Fibroblast of lung (primary cell): ENCODE results near the gene CARS2.

Source experiments
- EZH2 ChIP-seq: IDR thresholded peaks from 2 replicates; pipeline ENCODE4 v1.5.1; 2012; ENCODE audit warnings: low read length, control low read depth, mild to moderate bottlenecking; ENCODE audit errors: missing control alignments
- TF ChIP-seq, protein P1 (sequence below), 2 donors: IDR thresholded peaks in 1 of 2; conservative IDR thresholded peaks in 1 of 2; 1 replicate in 1 of 2; 2 replicates in 1 of 2; pipeline ENCODE4 v1.5.1; 2011 to 2012; ENCODE audit warnings: low read length in 2 of 2, control low read depth in 1 of 2, inconsistent platforms in 1 of 2, low read depth in 1 of 2, mild to moderate bottlenecking in 1 of 2

DNA sequence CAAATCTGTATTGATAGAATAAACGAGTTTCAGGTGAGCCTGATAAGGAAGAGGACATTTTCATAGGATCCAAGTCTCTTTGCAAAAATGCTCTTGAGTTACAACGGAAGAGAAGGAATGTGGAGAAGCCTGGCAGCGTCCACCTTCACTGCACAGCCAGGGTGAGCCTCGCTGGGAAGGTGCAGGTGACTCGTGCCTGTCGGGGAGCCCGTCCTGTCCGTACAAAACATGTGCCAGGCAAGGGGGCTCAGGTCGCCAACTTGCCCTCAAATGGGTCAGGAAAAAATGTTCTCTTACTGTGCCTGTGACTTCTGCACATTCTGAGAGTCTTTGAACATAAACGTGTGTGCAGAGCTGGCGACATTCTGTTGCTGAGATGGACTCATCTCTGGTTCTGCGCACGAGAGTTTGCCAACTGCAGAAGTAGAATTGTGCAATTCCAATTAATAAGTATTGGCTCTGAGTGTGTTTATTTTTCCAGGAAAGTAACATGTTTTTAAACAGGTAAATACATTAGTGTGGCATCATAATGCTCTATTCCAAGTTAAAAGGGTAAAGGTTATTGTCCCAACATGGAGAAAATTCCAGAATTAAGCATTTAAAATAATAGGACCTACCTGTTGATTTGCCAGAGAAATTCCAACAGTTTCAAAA lies 62.0 kb downstream of the CARS2 start:
- TF ChIP-seq, protein P1, sequence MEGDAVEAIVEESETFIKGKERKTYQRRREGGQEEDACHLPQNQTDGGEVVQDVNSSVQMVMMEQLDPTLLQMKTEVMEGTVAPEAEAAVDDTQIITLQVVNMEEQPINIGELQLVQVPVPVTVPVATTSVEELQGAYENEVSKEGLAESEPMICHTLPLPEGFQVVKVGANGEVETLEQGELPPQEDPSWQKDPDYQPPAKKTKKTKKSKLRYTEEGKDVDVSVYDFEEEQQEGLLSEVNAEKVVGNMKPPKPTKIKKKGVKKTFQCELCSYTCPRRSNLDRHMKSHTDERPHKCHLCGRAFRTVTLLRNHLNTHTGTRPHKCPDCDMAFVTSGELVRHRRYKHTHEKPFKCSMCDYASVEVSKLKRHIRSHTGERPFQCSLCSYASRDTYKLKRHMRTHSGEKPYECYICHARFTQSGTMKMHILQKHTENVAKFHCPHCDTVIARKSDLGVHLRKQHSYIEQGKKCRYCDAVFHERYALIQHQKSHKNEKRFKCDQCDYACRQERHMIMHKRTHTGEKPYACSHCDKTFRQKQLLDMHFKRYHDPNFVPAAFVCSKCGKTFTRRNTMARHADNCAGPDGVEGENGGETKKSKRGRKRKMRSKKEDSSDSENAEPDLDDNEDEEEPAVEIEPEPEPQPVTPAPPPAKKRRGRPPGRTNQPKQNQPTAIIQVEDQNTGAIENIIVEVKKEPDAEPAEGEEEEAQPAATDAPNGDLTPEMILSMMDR (conservative IDR thresholded peaks at IDR 0.05 in 1 of 2, IDR thresholded peaks at IDR 0.05 in 1 of 2; ENCODE audit: low read depth in 1 of 2, low read length in 2 of 2) = no peak
- TF ChIP-seq EZH2 = no peak
